CD4-positive, alpha-beta T cell treated with Interleukin-4 for 4 hours (primary cell): ENCODE results near the gene OSBP2.
"Not testable (repeated sequence)": the region's sequence is repeated elsewhere in the genome, so short reads cannot be mapped to it uniquely, and the experiment has no call there.

ENCODE experiments used
- DNase-seq: peaks from one replicate; pipeline ENCODE4 v3.0.0-alpha.2; 2020

Gene OSBP2

DNA sequence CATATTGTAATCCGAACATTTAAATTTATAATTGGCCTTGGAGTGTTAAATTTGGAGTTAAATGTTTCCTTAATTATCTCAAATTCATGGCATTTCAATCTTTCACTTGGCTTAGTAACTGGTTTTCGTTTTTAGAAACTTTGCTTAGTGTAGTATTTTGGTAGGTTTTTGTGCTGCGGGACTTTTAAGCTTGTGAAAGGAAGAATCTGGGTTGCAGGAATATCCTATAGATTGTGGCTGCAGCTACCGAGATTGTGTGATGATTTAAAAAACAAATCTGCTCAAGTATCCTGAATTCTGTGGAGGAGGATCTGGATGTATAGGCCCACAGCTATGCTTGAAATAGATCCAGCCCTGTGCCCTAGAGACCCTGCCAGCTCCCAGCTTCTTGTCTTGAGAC lies 27.1 kb downstream of the OSBP2 start:
- DNase-seq: no peak

DNA sequence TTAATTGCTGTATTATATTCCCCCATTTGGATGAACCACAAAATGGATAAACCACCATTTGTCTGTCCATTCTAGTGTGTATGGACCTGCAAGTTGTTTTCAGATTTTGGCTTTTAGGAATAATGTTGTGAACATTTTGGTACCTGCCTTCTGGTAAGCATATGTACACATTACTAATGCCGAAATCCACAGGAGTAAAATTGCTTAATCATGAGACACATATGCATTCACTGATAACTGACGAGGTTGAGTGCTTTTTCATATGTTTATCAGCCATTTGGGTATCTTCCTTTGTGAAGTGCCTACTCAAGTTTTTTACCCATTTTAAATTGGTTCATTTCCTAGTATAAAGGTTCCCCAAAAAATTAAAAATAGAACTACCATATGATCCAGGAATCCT lies 34.2 kb downstream of the OSBP2 start:
- no peak for DNase-seq

DNA sequence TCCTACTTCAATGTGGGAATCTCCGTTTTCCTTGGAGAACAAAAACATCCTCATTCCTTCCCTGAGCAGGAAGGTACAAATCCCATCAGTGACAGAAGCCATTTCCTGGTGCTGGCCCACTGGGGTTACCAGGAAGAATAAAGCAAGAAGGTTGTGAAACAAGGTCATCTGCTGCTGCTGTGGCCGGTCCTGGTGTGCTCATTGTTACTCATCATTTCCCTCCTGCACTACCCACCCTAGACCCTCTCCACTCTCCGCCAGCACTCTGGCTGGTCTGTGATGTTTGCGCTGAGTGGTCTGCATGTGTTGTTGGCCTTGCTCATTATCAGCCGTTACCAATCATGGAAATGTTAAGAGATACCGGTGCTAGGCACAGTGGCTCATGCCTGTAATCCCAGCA lies 37.0 kb downstream of the OSBP2 start:
- DNase-seq: no peak

DNA sequence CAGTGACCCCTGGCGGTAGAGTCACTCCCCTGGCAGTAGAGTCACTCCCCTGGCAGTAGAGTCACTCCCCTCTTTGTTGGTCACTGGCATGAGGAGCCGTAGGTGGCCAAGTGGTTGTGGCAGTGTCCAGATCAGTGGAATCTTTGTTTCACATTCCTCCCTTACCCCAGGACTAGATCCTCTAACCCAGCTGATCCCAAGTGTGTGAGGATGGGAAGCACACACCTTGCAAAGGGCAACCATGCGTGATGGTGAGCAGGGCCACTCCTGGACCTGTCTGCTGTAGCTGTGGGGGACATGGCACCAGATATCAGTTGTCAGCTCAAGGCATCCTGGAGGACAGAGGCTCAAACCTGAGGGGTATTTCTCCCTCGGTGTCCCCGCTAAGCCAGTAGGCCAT lies 37.8 kb downstream of the OSBP2 start:
- no peak for DNase-seq

DNA sequence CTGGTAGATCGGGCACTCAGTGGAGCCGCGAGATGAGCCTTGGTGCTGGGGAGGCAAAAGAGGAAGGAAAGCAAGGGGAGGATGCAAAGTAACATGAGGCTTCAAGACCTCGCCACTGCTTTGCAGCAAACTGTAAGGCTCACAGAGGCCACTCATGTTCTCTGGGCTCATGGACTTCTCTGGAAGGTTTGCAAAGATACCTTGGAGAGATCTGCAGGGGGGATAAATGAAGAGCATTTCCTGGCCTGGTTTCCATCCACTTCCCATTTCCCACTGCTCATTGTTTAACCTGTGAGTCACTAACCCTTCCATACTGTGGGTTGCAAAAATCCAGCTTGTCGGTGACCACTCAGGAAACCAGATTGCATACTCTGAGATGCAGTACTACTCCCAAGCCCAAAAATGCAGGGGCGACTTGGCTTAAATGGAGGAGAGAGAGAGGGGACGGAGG lies 38.5 kb downstream of the OSBP2 start:
- DNase-seq: no peak

DNA sequence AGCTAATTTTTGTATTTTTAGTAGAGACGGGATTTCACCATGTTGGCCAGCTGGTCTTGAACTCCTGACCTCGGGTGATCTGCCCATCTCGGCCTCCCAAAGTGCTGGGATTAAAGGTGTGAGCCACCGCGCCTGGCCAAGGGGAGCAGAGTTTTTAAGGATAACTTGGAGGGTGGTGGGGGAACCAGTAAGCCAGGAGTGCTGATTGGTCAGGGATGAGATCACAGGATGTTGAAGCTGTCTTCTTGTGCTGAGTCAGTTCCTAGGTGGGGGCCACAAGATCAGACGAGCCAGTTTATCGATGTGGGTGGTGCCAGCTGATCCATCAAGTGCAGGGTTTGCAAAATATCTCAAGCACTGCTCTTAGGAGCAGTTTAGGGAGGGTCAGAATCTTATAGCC lies 45.3 kb downstream of the OSBP2 start:
- DNase-seq: peak; percentile 11

DNA sequence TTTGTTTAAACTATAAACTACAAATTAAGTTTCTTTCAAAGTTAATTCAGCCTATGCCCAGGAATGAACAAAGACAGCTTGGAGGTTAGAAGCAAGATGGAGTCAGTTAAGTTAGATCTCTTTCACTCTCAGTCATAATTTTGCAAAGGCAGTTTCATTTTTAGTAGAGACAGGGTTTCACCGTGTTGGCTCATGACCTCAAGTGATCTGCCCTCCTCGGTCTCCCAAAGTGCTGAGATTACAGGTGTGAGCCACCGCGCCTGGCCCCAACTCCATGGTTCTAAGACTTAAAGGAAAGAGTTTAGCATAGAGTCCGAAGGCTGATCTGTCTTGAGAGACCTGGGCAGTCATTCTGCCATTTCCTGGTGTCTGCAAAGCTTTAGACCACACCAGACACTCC lies 45.8 kb downstream of the OSBP2 start:
- not testable (repeated sequence) for DNase-seq

DNA sequence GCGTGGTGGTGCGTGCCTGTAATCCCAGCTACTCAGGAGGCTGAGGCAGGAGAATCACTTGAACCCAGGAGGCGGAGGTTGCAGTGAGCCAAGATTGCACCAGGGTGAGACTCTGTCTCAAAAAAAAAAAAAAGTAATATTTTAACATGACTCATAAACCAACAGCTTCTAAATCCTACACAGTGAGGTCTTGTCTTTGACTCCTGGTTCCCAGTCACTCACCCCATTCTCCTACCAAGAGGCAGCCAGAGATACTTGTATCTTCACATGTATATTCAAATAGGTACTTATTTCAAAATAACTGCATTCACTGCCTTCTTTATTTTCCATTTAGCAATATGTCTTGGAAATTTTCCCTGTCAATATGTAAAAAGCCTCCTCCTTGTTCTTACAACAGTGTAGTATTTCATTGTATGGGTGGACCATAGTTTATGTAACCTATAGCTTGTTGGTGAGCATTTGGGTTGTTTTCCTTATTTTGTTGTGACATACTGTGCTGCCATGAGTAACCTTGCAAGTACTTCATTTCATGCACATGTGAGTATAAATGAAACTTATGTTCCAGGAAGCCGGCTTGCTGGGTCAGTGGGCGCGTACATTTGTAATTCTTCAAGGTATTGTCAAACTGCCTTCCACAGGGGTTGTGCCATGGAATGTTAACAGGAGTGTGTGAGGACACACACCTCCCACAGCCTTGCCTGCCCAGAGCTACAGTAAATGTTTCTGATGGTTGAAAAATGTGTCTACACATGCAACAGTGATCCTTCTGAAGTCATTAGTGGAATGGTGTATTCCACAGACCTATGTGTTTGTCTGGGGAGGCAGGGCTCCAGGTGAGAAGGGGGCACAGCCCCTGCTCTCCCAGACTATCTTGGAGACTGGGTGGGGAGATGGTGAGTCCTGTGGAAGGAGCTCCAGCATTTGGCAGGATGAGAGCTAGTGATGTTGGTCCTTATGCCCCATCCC lies 47.9 kb downstream of the OSBP2 start:
- DNase-seq: no peak

DNA sequence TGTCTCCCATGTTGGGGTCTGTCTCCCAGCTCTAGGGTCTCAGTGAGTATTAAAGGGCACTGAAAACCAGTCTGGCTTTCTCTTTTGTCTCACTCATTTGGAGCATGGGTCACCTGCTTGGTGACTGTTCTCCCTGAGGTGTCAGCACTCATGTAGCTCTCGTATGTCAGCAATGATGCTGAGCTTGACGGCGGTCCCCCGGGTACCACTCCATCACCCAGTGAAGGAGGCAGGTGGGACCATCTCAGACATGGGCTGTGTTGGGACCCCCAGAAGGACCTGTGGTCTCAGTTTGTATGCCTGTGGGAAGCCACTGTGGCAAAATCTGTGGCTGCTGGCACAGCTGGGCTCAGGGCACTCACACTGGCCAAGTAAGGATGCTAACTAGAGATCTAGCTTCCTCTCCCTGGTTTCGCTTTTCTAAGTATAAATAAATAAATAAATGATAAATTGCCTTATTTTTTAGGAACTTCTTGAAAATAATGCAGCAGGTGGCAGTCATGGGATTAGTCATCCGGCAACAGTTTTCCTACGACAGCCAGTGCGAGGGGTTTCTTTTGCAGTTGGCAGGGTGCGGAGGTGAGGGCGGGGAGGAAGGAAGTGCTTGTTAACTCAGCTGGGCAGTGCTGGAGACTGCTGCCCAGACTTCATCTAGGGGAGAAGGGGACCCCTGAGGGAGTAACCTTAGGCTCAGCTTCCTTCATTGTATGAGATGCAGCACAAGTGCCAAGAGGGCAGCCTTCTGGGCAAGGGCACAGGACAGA lies 48.8 kb downstream of the OSBP2 start:
- DNase-seq: peak; percentile 9

DNA sequence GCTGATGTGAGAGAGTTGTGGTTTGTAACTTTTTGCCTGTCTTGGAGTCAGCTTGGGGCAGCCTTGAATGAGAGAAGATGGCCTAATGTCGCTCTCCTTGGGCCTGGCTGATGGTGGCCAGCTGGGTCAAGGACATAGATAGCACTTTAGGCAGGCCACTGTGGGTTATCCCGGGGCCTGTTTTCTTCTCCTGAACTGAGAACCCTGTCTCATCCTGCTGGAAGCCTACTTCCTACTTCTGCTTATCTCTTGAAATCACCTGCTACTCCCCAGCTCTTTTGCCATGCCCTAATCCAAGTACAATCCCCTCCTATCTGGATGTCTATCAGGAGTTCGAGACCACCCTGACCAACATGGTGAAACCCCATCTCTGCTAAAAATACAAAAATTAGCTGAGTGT lies 49.5 kb downstream of the OSBP2 start:
- no peak for DNase-seq

DNA sequence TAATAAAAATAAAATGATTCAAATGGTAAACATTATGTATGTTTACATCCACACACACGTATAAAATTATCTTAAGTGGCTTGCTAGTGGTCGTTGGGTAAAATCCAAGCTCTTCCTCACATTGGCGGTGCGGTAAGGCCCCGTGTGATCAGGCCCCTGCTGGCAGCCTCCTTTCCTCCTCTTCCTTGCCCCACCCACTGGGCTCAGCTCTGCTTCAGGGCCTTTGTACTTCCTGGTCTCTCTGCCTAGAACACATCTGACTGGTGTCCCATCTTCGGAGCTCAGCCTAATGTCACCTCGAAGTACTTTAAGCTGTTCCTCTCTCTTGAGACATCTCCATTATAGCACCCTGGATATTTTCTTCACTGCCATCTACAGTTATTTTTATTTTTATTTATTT lies 52.8 kb downstream of the OSBP2 start:
- no peak for DNase-seq

DNA sequence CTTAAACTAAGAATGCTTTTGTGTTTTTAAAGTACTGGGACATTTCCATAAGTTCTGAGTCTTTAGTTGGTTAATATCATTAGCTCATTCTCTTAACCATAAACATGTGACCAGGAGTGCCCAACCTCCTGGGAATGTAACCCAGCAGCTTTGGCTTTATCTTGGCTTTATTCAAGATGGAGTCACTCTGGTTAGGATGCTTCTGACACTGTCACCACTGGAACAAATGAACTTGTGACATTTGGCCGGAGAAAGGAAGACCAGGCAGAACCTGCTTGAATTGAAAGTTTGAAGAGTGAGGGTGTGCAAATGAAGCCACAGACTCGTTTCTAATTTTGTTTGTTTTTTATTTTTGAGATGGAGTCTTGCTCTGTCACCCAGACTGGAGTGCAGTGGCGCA lies 54.6 kb downstream of the OSBP2 start:
- DNase-seq: no peak

DNA sequence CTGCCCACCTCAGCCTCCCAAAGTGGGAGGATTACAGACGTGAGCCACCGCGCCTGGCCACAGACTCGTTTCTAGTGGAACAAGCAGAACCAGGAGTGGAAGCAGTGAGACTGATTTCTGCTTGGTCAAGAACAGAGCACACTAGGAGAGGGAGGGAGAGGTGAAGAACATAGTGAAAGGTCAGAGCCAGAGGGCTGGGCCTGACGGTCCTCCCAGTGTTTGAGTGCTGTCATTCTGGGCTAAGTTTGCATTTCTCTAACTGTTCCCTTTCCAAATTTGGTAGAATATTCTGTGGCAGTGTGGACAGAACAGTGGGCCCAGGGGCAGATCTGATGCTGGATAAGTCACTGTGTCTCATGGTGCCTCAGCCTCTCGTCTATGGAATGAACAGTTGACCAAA lies 55.2 kb downstream of the OSBP2 start:
- DNase-seq: no peak

DNA sequence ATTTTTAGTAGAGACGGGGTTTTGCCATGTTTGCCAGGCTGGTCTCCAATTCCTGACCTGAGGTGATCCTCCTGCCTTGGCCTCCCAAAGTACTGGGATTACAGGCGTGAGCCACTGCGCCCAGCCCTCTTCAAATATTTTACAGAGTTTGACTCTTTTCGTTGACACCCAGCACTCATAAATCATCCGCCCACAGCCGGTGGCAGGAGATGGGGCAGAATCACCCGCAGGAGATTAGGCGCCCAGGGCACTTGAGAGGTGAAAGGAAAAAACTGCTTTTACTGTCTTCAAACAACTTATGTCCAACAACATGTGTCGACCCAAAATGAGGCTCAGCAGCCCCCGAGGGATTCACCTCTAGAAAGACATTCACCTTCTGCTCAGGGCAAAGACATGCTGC lies 56.9 kb downstream of the OSBP2 start:
- DNase-seq: no peak

DNA sequence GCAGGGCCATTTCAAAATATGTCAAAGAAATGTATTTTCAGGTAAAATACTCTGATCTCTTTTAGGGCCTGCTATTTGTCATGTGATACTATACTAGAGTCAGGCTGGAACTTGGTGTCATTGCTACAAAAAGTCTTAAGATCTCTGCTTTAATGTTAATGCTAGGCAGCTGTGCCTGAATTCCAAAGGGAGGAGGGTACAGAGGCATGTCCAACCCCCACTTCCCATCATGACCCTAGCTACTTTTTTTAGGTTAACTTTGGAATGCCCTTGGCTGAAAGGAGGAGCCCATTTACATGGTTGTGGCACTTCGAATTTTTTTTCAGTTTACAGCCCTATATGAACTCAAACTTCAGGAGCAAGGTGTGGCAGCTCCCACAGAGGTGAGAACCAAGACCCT lies 58.1 kb downstream of the OSBP2 start:
- DNase-seq: no peak

DNA sequence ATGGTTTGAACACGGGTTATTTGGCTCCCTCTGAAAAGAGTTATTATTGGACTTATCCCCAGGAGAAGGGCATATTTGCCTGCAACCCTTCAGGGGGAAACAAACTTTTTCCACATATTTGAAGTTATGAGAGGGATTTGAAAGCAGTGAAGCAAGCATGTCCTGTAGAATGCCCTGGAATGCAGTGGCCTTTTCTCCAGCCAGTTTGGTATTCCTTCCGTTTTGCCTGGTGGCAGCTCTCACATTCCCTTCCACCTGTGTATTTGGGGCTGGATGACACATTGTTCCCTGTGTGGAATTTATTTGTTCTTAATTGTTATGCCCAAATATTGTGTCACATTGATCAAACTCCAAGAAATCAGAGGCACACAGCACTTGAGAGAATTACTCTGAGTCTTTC lies 59.0 kb downstream of the OSBP2 start:
- no peak for DNase-seq

DNA sequence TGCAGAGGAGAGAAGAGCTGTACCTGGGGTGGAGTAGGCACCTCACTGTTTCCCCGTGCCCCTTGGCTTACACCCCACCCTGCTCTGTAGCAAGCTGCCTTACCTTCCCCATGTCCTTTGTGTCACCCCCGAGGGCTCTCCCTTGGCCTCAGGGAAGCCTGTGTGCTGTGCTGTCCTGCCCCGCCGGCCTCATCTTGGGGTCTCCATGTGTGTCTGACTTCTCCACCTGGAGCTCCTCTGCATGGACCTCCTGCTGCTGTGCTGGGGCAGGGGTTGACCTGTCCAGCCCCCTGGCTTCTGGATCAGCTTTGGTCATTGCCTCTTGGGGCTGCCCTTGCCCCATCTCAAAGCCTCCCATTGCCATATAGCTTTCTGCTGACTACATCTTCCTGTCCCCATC lies 59.8 kb downstream of the OSBP2 start:
- no peak for DNase-seq

DNA sequence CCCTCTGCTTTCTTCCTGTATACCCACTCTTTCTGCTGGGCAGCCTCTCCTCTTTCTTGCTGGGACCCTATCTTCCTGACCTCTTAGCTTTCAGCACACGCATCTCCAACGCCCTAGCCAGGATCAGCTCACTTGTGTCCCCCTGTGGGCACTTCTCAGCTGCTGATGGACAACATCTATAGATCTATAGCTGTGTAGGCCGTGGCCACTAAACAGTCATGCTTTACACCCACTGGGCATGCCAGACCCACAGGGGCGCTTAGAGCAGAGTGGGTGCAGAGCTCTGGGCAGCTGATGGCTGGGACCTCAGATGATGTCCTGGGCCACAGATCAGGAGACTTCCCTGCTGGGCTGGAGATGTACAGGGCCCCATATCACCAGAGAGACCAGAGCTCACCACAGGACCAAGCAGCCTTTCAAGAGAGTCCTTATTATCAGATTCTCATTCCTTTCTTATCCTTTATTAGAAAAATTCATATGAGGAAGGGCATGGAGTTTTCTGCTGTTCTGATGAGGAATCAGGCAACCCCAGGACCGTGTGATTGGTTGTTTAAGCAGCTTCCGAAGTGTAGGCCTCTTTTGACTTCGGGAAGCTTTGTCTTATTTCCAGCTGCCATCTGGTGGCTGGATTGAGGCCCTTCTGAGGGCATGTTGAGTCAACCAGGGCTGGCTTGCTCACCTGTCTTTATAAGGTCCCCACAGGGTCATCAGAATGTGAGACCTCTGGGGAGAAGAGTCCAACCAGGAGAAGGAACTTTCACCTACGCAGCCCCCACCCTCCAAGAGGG lies 60.5 kb downstream of the OSBP2 start:
- peak; percentile 59 for DNase-seq

DNA sequence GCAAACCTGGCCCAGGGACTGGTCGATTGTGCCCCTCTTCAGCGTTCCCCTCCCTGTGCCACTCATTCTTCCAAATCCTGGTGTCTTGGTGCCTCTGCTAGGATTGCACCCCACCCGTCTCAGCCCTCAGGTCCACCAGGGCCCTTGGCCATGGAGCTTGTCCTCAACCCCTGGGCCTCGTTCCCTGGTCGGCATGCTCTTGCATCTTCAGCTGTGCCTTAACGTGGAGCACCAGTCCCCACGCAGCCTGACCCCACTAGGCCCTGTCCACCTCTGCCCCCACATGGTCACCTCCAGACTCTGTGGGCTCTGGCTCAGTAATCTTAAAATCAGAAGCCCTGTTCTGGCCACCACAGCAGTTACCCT lies 61.1 kb downstream of the OSBP2 start:
- DNase-seq: no peak

DNA sequence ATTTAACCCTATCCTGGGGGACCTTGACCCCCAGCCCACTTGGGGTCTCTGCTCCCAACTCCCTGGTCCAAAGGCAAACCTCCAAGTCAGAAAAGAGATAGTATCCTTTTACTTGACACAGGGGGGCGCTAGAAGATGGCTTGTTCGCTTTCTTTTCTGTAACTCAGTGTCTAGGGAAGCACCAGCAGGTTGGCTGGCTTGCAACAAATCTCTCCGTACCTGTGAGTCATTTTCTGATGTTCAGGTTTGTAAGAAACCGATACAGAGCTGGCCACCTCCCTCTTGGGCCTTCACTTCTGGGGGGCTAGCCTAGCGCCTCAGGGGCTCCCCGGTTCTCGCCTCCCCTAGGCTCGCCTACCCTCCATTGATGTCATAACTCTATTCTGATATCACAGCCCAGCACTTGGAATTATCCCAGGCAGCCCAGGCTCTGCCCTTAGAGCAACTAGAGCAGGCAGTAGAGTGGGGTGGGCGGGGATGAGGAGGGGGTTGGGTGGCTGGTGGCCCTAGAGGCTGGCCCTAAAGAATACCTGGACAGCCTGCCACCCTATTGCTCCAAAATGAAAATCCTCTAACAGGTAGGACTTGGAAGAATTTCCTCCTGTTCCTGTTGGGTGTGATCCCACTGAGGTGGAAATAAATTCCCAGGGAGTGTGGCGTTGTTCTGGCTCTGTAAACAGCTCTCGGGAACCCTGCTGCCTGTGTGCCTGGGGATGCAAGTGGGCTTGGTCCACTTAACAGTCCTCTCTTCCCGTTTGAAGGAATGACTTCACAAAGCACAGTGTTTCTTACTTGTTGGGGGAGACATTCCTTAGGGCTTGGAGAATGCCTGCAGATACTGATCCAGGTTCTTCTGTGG lies 69.4 kb downstream of the OSBP2 start:
- peak; percentile 61 for DNase-seq

DNA sequence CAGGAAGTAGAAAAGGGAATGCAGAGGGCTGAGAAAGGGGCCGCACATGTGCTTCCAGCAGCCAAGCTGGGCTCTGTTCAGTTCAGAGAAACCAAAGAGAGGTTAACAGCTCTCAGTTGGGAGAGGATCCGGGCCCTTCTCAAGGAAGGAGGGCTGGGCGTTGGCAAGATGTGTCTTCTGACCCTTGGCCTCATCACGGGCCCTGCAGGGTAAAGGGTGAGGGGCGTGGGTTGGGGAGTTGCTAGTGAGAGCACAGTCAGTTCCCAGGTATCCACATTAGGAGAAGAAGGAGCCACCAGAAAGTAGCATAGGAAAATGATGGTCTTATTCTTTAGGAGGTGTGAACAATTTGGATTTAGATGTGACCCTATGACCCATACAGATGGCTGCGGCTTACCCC lies 73.0 kb downstream of the OSBP2 start:
- DNase-seq: no peak

DNA sequence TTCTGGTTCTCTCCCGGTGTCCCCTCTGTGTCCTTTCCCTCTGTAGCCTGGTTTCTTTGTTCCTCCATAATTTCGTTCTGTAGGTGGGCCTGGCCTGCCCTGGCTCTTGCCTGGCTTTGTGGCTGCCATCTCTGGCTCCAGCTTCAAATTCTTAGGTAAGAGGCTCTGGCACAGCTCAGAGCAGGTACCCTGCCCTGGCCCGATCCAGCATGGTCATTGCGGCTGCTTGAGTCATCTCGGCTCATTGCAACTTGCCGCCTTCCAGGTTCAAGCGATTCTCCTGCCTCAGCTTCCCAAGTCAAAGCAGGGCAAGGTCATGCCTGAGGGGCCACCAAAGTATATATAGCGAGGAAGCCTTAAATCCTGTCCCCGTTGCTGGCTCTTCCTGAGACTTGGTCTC lies 76.0 kb downstream of the OSBP2 start:
- DNase-seq: no peak
